ENCODE data around the gene ATP5F1D. TPM values are rescaled to one million over a fixed set of nuclear protein-coding genes. Genes with fewer than 3 reads are reported as not detected.

ATP5F1D gene
- total RNA-seq, 1 experiment from 2014 or later = 42.4 TPM

GRCh38 chr19:1251330-1252220 is 10.0 kb downstream of the ATP5F1D start:
- Histone ChIP-seq H3K27ac (peak overlapping the region; percentile 94), H3K4me3 (peak overlapping the region; percentile 89), H3K4me1 (replicated peaks) (peaks cover 60% of the 10 kb centered on the region), H3K27me3 (replicated peaks) (no peaks in the 10 kb centered on the region), H3K36me3 (peaks cover 64% of the 10 kb centered on the region), H3K9me3 (replicated peaks) (no peaks in the 10 kb centered on the region; the same call in 1 of the 2 replicates)
- DNase-seq (ENCODE audit: low read depth in 1 of 2, low spot score in 2 of 2) = peak; percentile 55 to 75

DNA sequence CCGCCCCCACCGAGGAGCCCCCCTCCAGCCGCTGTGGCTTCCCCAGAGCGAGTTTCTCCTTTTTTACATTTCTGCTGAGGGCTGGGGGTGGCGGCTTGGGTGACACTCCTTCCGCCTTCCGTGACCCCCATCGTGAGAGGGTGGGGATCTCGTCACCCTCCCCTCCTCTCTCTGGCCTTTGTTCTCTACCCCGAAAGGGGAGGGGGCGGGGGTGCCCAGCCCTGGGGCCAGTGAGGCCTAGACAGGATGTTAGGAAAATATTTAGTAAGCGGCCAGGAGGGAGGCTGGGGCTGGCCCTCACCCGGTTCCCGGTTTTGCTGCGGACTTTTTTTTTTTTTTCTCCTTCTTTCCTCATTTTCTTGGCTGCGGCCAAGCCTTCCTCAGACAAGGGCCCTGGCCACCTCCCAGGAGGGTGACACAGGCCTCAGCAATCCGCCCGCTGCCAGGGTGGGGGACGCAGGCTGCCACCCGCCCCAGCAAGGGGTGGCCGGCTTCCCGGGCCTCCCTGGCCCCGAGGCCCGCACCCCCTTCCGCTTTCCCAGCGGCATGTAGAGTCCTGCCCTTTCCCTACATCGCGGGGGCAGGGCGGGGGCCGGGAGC is 10.8 kb downstream of the ATP5F1D start:
- Histone ChIP-seq H3K27me3 (replicated peaks) (no peaks in the 10 kb centered on the region), H3K27ac (peak overlapping the region; percentile 94), H3K4me3 (peak overlapping the region; percentile 89), H3K4me1 (replicated peaks) (peaks cover 61% of the 10 kb centered on the region), H3K9me3 (replicated peaks) (no peaks in the 10 kb centered on the region; the same call in 1 of the 2 replicates), H3K36me3 (peaks cover 72% of the 10 kb centered on the region)
- peak; percentile 99 for DNase-seq (ENCODE audit: low read depth in 1 of 2, low spot score in 2 of 2)

- Histone ChIP-seq H3K36me3 (peaks cover 78% of the 10 kb centered on the region), H3K27ac (peak overlapping the region; percentile 94), H3K4me3 (peak overlapping the region; percentile 89), H3K9me3 (replicated peaks) (no peaks in the 10 kb centered on the region; the same call in 1 of the 2 replicates), H3K27me3 (replicated peaks) (no peaks in the 10 kb centered on the region), H3K4me1 (replicated peaks) (peaks cover 54% of the 10 kb centered on the region)
- peak in 1 of 2 experiments; percentile 97 for DNase-seq (ENCODE audit: low read depth in 1 of 2, low spot score in 2 of 2)
Measured at GRCh38 chr19:1252821-1253513, 11.4 kb downstream of the ATP5F1D start.

- Histone ChIP-seq H3K4me3 (peak overlapping the region; percentile 89), H3K9me3 (replicated peaks) (no peaks in the 10 kb centered on the region; the same call in 1 of the 2 replicates), H3K27me3 (replicated peaks) (no peaks in the 10 kb centered on the region), H3K36me3 (peaks cover 83% of the 10 kb centered on the region), H3K4me1 (replicated peaks) (peaks cover 57% of the 10 kb centered on the region), H3K27ac (peak overlapping the region; percentile 94)
- DNase-seq (ENCODE audit: low read depth in 1 of 2, low spot score in 2 of 2) = peak; percentile 95 to 98
Measured at GRCh38 chr19:1253514-1254080, 12.0 kb downstream of the ATP5F1D start.

GRCh38 chr19:1254081-1254527 is 12.6 kb downstream of the ATP5F1D start:
- Histone ChIP-seq H3K27ac (peak overlapping the region; percentile 94), H3K4me3 (peak overlapping the region; percentile 89)

DNA sequence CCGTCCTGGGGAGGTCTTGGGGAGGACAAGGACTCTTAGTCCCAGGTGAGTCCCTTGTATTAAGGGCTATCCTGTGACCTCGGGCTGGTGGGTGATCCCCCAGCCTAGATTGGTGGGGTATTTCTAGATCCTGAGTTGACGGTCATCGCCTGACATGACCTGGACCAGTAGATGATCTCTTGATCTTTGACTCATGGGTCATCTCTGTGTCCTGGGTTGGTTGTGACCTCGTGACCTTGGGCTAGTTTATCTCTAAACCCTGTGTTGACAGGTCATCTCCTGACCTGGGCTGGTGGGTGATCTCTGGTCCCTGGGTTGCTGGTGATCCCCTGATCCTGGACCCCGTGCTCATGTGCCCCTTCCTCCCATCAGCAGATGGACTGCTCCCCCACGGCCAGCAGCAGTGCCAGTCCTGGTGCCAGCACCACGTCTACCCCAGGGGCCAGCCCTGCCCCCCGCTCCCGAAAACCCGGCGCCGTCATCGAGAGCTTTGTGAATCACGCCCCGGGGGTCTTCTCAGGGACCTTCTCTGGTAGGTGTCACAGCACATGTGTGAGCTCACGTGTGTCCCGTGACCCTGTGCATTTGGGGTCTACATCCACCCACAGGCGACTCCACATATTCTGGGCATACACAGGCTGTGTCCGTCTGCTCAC is 13.1 kb downstream of the ATP5F1D start:
- Histone ChIP-seq H3K9me3 (replicated peaks) (no peaks in the 10 kb centered on the region), H3K4me3 (peak overlapping the region; percentile 89), H3K27me3 (replicated peaks) (no peaks in the 10 kb centered on the region), H3K36me3 (peaks cover 85% of the 10 kb centered on the region), H3K27ac (peak overlapping the region; percentile 94), H3K4me1 (replicated peaks) (peaks cover 67% of the 10 kb centered on the region)
- DNase-seq (ENCODE audit: low read depth in 1 of 2, low spot score in 2 of 2) = no peak

More at GRCh38 chr19:1254081-1254527, 12.6 kb downstream of the ATP5F1D start:
- H3K27me3 ChIP-seq (replicated peaks) = no peaks in the 10 kb centered on the region
- H3K4me1 ChIP-seq (replicated peaks) = peaks cover 61% of the 10 kb centered on the region
- H3K36me3 ChIP-seq = peaks cover 83% of the 10 kb centered on the region
- no peaks in the 10 kb centered on the region; the same call in 1 of the 2 replicates for H3K9me3 ChIP-seq (replicated peaks)
- DNase-seq (ENCODE audit: low read depth in 1 of 2, low spot score in 2 of 2) = peak in 1 of 2 experiments; percentile 73

GRCh38 chr19:1255186-1256161 is 13.9 kb downstream of the ATP5F1D start:
- Histone ChIP-seq H3K27me3 (replicated peaks) (no peaks in the 10 kb centered on the region), H3K9me3 (replicated peaks) (no peaks in the 10 kb centered on the region), H3K4me3 (no peak overlapping the region), H3K36me3 (peaks cover 78% of the 10 kb centered on the region), H3K27ac (no peak overlapping the region), H3K4me1 (replicated peaks) (peaks cover 75% of the 10 kb centered on the region)
- no peak for DNase-seq (ENCODE audit: low read depth in 1 of 2, low spot score in 2 of 2)

DNA sequence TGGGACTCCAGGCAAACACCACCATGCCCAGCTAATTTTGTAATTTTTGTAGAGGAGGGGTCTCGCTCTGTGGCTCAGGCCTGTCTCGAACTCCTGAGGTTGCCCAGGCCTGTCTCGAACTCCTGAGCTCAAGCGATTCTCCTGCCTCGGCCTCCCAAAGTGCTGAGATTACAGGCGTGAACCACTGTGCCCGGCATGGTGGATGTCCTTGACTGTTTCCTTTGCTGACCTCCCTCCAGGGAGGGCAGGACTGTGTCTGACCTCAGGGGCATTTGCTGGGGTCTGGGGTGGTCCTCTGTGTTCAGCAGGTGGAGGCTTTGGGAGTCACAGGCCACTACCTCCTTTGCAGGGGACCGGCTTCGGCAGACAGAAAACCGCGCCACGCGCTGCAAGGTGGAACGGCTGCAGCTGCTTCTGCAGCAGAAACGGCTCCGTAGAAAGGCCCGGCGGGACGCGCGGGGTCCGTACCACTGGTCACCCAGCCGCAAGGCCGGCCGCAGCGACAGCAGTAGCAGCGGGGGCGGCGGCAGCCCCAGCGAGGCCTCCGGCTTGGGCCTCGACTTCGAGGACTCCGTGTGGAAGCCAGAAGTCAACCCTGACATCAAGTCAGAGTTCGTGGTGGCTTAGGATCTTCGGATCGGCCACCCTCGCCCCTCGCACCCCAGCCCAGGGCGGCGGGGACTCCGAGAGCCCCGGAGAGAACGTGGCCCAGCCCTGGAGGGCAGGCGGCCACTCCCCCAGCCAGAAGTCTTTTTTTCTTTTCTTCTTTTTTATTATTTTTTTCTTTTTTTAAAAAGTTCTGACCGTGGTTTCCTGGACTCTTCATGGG is 15.3 kb downstream of the ATP5F1D start:
- Histone ChIP-seq H3K27me3 (replicated peaks) (no peaks in the 10 kb centered on the region), H3K4me1 (replicated peaks) (peaks cover 82% of the 10 kb centered on the region), H3K27ac (no peak overlapping the region), H3K36me3 (peaks cover 64% of the 10 kb centered on the region), H3K9me3 (replicated peaks) (no peaks in the 10 kb centered on the region), H3K4me3 (no peak overlapping the region)
- DNase-seq (ENCODE audit: low read depth in 1 of 2, low spot score in 2 of 2) = no peak

DNA sequence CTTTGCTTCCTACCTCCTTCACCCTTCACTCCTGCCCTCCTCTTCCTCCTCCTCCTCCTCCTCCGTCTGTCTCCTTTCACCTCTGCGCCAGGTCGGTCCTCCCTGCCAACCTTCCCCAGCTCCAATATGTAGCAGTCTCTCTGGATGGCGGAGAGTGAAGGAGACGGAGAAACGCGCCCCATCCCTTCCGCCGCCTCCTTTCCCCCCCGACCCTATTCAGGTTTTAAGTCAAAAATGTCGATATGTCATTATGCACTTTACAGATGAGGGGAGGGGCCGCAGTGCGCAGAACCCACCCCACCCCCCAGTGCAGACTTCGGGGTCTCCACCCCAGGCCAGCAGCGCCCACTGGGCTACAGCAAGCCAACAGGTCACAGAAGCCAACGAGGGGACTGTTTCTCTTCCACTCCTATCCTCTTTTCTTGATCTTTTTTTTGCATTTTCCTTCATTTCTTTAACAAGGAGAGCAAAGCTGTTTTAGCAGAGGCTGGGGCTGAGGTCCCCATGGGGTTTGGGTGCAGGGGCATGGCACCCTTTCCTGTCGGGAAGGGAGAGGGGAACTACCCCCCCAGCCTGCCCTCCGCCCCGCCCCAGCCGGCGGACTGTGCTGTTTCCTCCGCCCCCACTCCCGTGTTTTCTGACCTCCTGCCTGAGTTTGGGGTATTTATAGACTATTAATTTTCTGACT is 16.1 kb downstream of the ATP5F1D start:
- no peak overlapping the region for H3K4me3 ChIP-seq
- no peak for DNase-seq (ENCODE audit: low read depth in 1 of 2, low spot score in 2 of 2)
- H3K27ac ChIP-seq = no peak overlapping the region
- no peaks in the 10 kb centered on the region for H3K27me3 ChIP-seq (replicated peaks)
- peaks cover 63% of the 10 kb centered on the region for H3K36me3 ChIP-seq
- no peaks in the 10 kb centered on the region for H3K9me3 ChIP-seq (replicated peaks)
- H3K4me1 ChIP-seq (replicated peaks) = peaks cover 85% of the 10 kb centered on the region

- DNase-seq (ENCODE audit: low read depth in 1 of 2, low spot score in 2 of 2) = no peak
- Histone ChIP-seq H3K9me3 (replicated peaks) (no peaks in the 10 kb centered on the region), H3K27me3 (replicated peaks) (no peaks in the 10 kb centered on the region), H3K27ac (no peak overlapping the region), H3K36me3 (peaks cover 63% of the 10 kb centered on the region), H3K4me3 (no peak overlapping the region), H3K4me1 (replicated peaks) (peaks cover 85% of the 10 kb centered on the region)
Measured at GRCh38 chr19:1258163-1258492, 16.6 kb downstream of the ATP5F1D start.

GRCh38 chr19:1258707-1259205 is 17.2 kb downstream of the ATP5F1D start:
- DNase-seq (ENCODE audit: low read depth in 1 of 2, low spot score in 2 of 2) = no peak
- H3K4me1 ChIP-seq (replicated peaks) = peaks cover 82% of the 10 kb centered on the region
- no peaks in the 10 kb centered on the region for H3K9me3 ChIP-seq (replicated peaks)

More at GRCh38 chr19:1258707-1259205, 17.2 kb downstream of the ATP5F1D start:
- Histone ChIP-seq H3K4me3 (no peak overlapping the region), H3K27me3 (replicated peaks) (no peaks in the 10 kb centered on the region), H3K36me3 (peaks cover 57% of the 10 kb centered on the region), H3K27ac (peak overlapping the region; percentile 80)

All from SJSA1 (cell line).